Measurements from ENCODE around the gene TRPC4AP.
"Not testable (repeated sequence)": the region's sequence is repeated elsewhere in the genome, so short reads cannot be mapped to it uniquely, and the experiment has no call there.

The TRPC4AP gene

GRCh38 chr20:35055445-35056276, 36.9 kb downstream of the TRPC4AP start:
- Histone ChIP-seq H3K4me1 (ENCODE audit: insufficient read depth, low read length) (peaks cover 5% of the 10 kb centered on the region), H3K9ac (ENCODE audit: low read depth, low read length) (no peak overlapping the region), H3K36me3 (ENCODE audit: insufficient read depth, low read length) (no peaks in the 10 kb centered on the region; the same call in 1 of the 2 replicates)

GRCh38 chr20:35054814-35055213, 37.8 kb downstream of the TRPC4AP start:
- peaks cover 5% of the 10 kb centered on the region for H3K4me1 ChIP-seq (ENCODE audit: insufficient read depth, low read length)
- H3K9ac ChIP-seq (ENCODE audit: low read depth, low read length) = no peak overlapping the region
- no peaks in the 10 kb centered on the region for H3K9me3 ChIP-seq (ENCODE audit: control insufficient read depth, insufficient read depth, low read length)
- no peaks in the 10 kb centered on the region; the same call in none of the 2 replicates for H3K36me3 ChIP-seq (ENCODE audit: insufficient read depth, low read length)

More at GRCh38 chr20:35055445-35056276, 36.9 kb downstream of the TRPC4AP start:
- no peaks in the 10 kb centered on the region for H3K9me3 ChIP-seq (ENCODE audit: control insufficient read depth, insufficient read depth, low read length)

- H3K4me1 ChIP-seq (ENCODE audit: insufficient read depth, low read length); H3K9ac ChIP-seq (ENCODE audit: low read depth, low read length); H3K9me3 ChIP-seq (ENCODE audit: control insufficient read depth, insufficient read depth, low read length): not testable (repeated sequence)
- peaks cover 13% of the 10 kb centered on the region for H3K36me3 ChIP-seq (ENCODE audit: insufficient read depth, low read length)
Observed at GRCh38 chr20:35052616-35053015, 40.0 kb downstream of the TRPC4AP start.

- peaks cover 13% of the 10 kb centered on the region for H3K36me3 ChIP-seq (ENCODE audit: insufficient read depth, low read length)
- H3K9ac ChIP-seq (ENCODE audit: low read depth, low read length) = no peak overlapping the region
- H3K4me1 ChIP-seq (ENCODE audit: insufficient read depth, low read length) = peaks cover 5% of the 10 kb centered on the region
- no peaks in the 10 kb centered on the region for H3K9me3 ChIP-seq (ENCODE audit: control insufficient read depth, insufficient read depth, low read length)
Observed at GRCh38 chr20:35049776-35050352, 42.7 kb downstream of the TRPC4AP start.

GRCh38 chr20:35048739-35049138, 43.9 kb downstream of the TRPC4AP start:
- Histone ChIP-seq H3K36me3 (ENCODE audit: insufficient read depth, low read length) (peaks cover 13% of the 10 kb centered on the region), H3K9me3 (ENCODE audit: control insufficient read depth, insufficient read depth, low read length) (no peaks in the 10 kb centered on the region), H3K9ac (ENCODE audit: low read depth, low read length) (no peak overlapping the region), H3K4me1 (ENCODE audit: insufficient read depth, low read length) (peaks cover 5% of the 10 kb centered on the region; the same call in 1 of the 2 replicates)

GRCh38 chr20:35042268-35042667, 50.3 kb downstream of the TRPC4AP start:
- H3K9me3 ChIP-seq (ENCODE audit: control insufficient read depth, insufficient read depth, low read length) = no peaks in the 10 kb centered on the region
- H3K4me1 ChIP-seq (ENCODE audit: insufficient read depth, low read length) = no peaks in the 10 kb centered on the region
- H3K9ac ChIP-seq (ENCODE audit: low read depth, low read length) = no peak overlapping the region
- H3K36me3 ChIP-seq (ENCODE audit: insufficient read depth, low read length) = no peaks in the 10 kb centered on the region

GRCh38 chr20:35040646-35041045, 52.0 kb downstream of the TRPC4AP start:
- no peaks in the 10 kb centered on the region for H3K9me3 ChIP-seq (ENCODE audit: control insufficient read depth, insufficient read depth, low read length)
- H3K9ac ChIP-seq (ENCODE audit: low read depth, low read length) = no peak overlapping the region
- no peaks in the 10 kb centered on the region for H3K4me1 ChIP-seq (ENCODE audit: insufficient read depth, low read length)
- no peaks in the 10 kb centered on the region for H3K36me3 ChIP-seq (ENCODE audit: insufficient read depth, low read length)

GRCh38 chr20:35039846-35040489, 52.6 kb downstream of the TRPC4AP start:
- peaks cover 3% of the 10 kb centered on the region; the same call in 1 of the 2 replicates for H3K36me3 ChIP-seq (ENCODE audit: insufficient read depth, low read length)
- no peaks in the 10 kb centered on the region for H3K4me1 ChIP-seq (ENCODE audit: insufficient read depth, low read length)
- H3K9ac ChIP-seq (ENCODE audit: low read depth, low read length) = no peak overlapping the region
- no peaks in the 10 kb centered on the region for H3K9me3 ChIP-seq (ENCODE audit: control insufficient read depth, insufficient read depth, low read length)

- Histone ChIP-seq H3K36me3 (ENCODE audit: insufficient read depth, low read length) (peaks cover 9% of the 10 kb centered on the region; the same call in 1 of the 2 replicates), H3K9ac (ENCODE audit: low read depth, low read length) (no peak overlapping the region), H3K9me3 (ENCODE audit: control insufficient read depth, insufficient read depth, low read length) (no peaks in the 10 kb centered on the region), H3K4me1 (ENCODE audit: insufficient read depth, low read length) (no peaks in the 10 kb centered on the region)
Observed at GRCh38 chr20:35039146-35039545, 53.5 kb downstream of the TRPC4AP start.

GRCh38 chr20:35034145-35034544, 58.5 kb downstream of the TRPC4AP start:
- Histone ChIP-seq H3K9me3 (ENCODE audit: control insufficient read depth, insufficient read depth, low read length) (no peaks in the 10 kb centered on the region), H3K9ac (ENCODE audit: low read depth, low read length) (no peak overlapping the region), H3K36me3 (ENCODE audit: insufficient read depth, low read length) (peaks cover 16% of the 10 kb centered on the region), H3K4me1 (ENCODE audit: insufficient read depth, low read length) (no peaks in the 10 kb centered on the region)

- Histone ChIP-seq H3K36me3 (ENCODE audit: insufficient read depth, low read length) (peaks cover 14% of the 10 kb centered on the region), H3K9me3 (ENCODE audit: control insufficient read depth, insufficient read depth, low read length) (no peaks in the 10 kb centered on the region), H3K4me1 (ENCODE audit: insufficient read depth, low read length) (no peaks in the 10 kb centered on the region), H3K9ac (ENCODE audit: low read depth, low read length) (no peak overlapping the region)
Observed at GRCh38 chr20:35030136-35030535, 62.5 kb downstream of the TRPC4AP start.

- H3K9ac ChIP-seq (ENCODE audit: low read depth, low read length) = no peak overlapping the region
- no peaks in the 10 kb centered on the region for H3K9me3 ChIP-seq (ENCODE audit: control insufficient read depth, insufficient read depth, low read length)
- no peaks in the 10 kb centered on the region for H3K4me1 ChIP-seq (ENCODE audit: insufficient read depth, low read length)
- peaks cover 5% of the 10 kb centered on the region; the same call in 1 of the 2 replicates for H3K36me3 ChIP-seq (ENCODE audit: insufficient read depth, low read length)
Observed at GRCh38 chr20:35027301-35027700, 65.3 kb downstream of the TRPC4AP start.

- Histone ChIP-seq H3K4me1 (ENCODE audit: insufficient read depth, low read length) (no peaks in the 10 kb centered on the region), H3K9ac (ENCODE audit: low read depth, low read length) (no peak overlapping the region), H3K9me3 (ENCODE audit: control insufficient read depth, insufficient read depth, low read length) (no peaks in the 10 kb centered on the region), H3K36me3 (ENCODE audit: insufficient read depth, low read length) (no peaks in the 10 kb centered on the region; the same call in 1 of the 2 replicates)
Observed at GRCh38 chr20:35025116-35025515, 67.5 kb downstream of the TRPC4AP start.

GRCh38 chr20:35023624-35024023, 69.0 kb downstream of the TRPC4AP start:
- no peak overlapping the region for H3K9ac ChIP-seq (ENCODE audit: low read depth, low read length)
- no peaks in the 10 kb centered on the region; the same call in 1 of the 2 replicates for H3K36me3 ChIP-seq (ENCODE audit: insufficient read depth, low read length)
- H3K4me1 ChIP-seq (ENCODE audit: insufficient read depth, low read length) = no peaks in the 10 kb centered on the region
- H3K9me3 ChIP-seq (ENCODE audit: control insufficient read depth, insufficient read depth, low read length) = no peaks in the 10 kb centered on the region
